GM10266 (cell line): ENCODE data around the gene GRIN2C.

Experiments used
- DNase-seq: peaks from one replicate; pipeline ENCODE4 v3.0.0; 2012; ENCODE audit errors: extremely low spot score
- CTCF ChIP-seq: IDR thresholded peaks from 2 replicates; pipeline ENCODE4 v1.5.1; 2012; ENCODE audit warnings: mild to moderate bottlenecking, low read depth; ENCODE audit not compliant: control insufficient read depth, insufficient read depth; ENCODE audit errors: missing control alignments

The GRIN2C gene

GRCh38 chr17:74842146-74842598 lies 17.5 kb downstream of the GRIN2C start:
- no peak for DNase-seq
- no peak for TF ChIP-seq CTCF

- TF ChIP-seq CTCF = no peak
- DNase-seq = no peak
These were observed 18.6 kb downstream of the GRIN2C start for GRCh38 chr17:74840989-74841666.

DNA sequence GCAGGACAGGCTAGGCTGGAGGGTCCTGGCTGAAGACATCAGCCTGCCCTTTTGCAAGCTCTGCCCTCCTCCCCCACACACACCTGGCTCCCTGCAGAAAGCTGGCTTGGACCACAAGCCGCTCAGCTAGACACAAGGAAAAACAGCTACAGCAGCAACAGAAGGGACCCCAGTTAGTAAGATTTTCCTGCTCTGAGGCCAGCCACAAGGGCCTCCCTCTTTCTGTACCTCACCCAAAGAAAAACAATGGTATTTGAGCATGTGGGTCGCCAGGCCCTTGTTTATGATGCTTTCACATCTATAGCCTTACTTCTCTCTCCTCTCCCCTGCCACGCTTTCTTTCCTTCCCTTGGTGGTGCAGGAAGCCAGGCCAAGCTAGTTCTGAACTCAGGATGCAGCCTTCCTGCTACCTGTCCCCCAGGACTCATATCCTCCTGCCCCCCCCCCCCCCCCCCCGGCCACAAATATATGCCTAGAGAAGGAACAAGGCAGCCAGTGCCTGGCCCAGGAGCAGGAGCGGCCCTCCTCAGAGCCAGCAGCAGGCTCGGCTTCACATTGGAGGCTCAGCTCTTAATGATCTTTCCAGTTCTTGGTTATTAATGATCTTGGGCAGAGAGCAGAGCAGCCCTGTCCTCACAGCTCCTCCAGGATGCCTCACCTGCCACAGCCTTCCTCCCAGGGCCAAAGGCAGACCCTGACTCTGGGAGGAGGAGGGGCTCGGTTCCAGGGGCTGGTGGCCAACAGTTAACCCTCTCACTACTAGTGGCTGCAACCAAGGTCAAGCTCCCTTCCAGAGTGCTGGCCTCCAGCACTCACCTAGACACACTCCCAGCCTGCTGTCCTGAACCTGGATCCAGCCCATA lies 19.5 kb downstream of the GRIN2C start:
- DNase-seq = no peak

DNA sequence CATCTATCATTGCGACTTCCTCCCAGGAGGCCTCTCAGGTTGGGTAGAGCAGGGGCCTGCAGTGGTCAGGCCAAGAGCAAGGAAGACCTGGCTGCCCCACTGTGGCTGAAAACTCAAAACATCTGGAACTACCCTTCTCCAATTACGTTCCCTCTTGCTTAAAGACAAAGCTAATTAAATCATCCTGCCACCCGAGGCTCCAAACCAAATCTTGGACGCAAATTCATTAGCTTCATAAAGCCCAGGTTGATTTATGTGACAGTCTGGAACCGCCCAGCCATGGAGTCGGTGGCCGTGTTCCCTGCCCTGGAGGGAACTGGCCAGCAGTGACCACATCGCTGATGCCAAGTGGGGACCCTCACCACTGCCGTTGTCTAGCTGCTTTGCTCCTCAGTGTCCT lies 21.4 kb downstream of the GRIN2C start:
- DNase-seq = no peak
- no peak for TF ChIP-seq CTCF

More for the DNA sequence above, 19.5 kb downstream of the GRIN2C start:
- TF ChIP-seq CTCF = no peak

- TF ChIP-seq CTCF = no peak
- no peak for DNase-seq
These were observed 22.8 kb downstream of the GRIN2C start for GRCh38 chr17:74836691-74837467.

DNA sequence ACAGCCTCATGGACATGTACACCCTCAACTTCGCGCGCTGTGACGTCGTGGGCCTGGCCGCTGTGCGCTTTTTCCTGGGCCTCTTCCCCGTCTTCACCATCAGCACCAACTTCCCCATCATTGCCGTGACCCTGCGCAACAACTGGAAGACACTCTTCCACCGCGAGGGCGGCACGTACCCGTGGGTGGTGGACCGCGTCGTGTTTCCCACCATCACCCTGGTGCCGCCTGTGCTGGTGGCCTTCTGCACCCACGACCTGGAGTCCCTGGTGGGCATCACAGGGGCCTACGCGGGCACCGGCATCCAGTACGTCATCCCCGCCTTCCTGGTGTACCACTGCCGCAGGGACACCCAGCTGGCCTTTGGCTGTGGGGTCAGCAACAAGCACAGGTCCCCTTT lies 23.5 kb downstream of the GRIN2C start:
- DNase-seq = no peak
- no peak for TF ChIP-seq CTCF
